NCI-H345 (cell line): Measurements from ENCODE around the gene SLC12A4.
"Not testable (repeated sequence)": the region's sequence is repeated elsewhere in the genome, so short reads cannot be mapped to it uniquely, and the experiment has no call there.

Source experiments
- DNase-seq: peaks from one replicate; lab custom pipeline; 2025; lab: John Stamatoyannopoulos, UW

The SLC12A4 gene

GRCh38 chr16:67926181-67926750 lies 42.2 kb downstream of the SLC12A4 start:
- DNase-seq: peak; percentile 89

- no peak for DNase-seq
Measured at GRCh38 chr16:67924140-67924906, 44.1 kb downstream of the SLC12A4 start.

- DNase-seq: peak; percentile 82
Measured at GRCh38 chr16:67923414-67924116, 44.9 kb downstream of the SLC12A4 start.

- peak; percentile 89 for DNase-seq
Measured at GRCh38 chr16:67922740-67923139, 45.7 kb downstream of the SLC12A4 start.

GRCh38 chr16:67922221-67922620 lies 46.2 kb downstream of the SLC12A4 start:
- no peak for DNase-seq

GRCh38 chr16:67919622-67920221 lies 48.7 kb downstream of the SLC12A4 start:
- peak; percentile 44 for DNase-seq

- DNase-seq: peak; percentile 17
Measured at GRCh38 chr16:67917852-67918236, 50.6 kb downstream of the SLC12A4 start.

GRCh38 chr16:67917140-67917851 lies 51.1 kb downstream of the SLC12A4 start:
- DNase-seq: no peak

GRCh38 chr16:67915831-67916723 lies 52.4 kb downstream of the SLC12A4 start:
- no peak for DNase-seq

GRCh38 chr16:67915496-67915769 lies 53.0 kb downstream of the SLC12A4 start:
- DNase-seq: not testable (repeated sequence)

- DNase-seq: no peak
Measured at GRCh38 chr16:67914758-67915495, 53.5 kb downstream of the SLC12A4 start.

GRCh38 chr16:67910158-67910557 lies 58.3 kb downstream of the SLC12A4 start:
- peak; percentile 50 for DNase-seq

- no peak for DNase-seq
Measured at GRCh38 chr16:67909056-67909742, 59.2 kb downstream of the SLC12A4 start.

GRCh38 chr16:67907397-67908180 lies 60.8 kb downstream of the SLC12A4 start:
- DNase-seq: no peak

GRCh38 chr16:67902831-67903230 lies 65.6 kb downstream of the SLC12A4 start:
- no peak for DNase-seq

GRCh38 chr16:67901734-67902133 lies 66.7 kb downstream of the SLC12A4 start:
- DNase-seq: no peak

- DNase-seq: no peak
Measured at GRCh38 chr16:67897231-67897630, 71.2 kb downstream of the SLC12A4 start.

- DNase-seq: no peak
Measured at GRCh38 chr16:67893743-67894399, 74.6 kb downstream of the SLC12A4 start.
